ENCODE results near the gene VIT. TPM values are rescaled to one million over a fixed set of nuclear protein-coding genes. Genes with fewer than 3 reads are reported as not detected.

VIT gene
- total RNA-seq, 1 experiment from 2014 or later, result not detected

- POLR2A ChIA-PET (ENCODE audit: unreplicated experiment), result no interaction called here
- CTCF ChIA-PET, result no interaction called here
- TF ChIP-seq, protein P1, sequence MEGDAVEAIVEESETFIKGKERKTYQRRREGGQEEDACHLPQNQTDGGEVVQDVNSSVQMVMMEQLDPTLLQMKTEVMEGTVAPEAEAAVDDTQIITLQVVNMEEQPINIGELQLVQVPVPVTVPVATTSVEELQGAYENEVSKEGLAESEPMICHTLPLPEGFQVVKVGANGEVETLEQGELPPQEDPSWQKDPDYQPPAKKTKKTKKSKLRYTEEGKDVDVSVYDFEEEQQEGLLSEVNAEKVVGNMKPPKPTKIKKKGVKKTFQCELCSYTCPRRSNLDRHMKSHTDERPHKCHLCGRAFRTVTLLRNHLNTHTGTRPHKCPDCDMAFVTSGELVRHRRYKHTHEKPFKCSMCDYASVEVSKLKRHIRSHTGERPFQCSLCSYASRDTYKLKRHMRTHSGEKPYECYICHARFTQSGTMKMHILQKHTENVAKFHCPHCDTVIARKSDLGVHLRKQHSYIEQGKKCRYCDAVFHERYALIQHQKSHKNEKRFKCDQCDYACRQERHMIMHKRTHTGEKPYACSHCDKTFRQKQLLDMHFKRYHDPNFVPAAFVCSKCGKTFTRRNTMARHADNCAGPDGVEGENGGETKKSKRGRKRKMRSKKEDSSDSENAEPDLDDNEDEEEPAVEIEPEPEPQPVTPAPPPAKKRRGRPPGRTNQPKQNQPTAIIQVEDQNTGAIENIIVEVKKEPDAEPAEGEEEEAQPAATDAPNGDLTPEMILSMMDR (conservative IDR thresholded peaks at IDR 0.05), result no peak
- TF ChIP-seq EZH2 (IDR thresholded peaks at IDR 0.05; ENCODE audit: low read depth), result no peak
- H3K4me2 ChIP-seq, result no peak overlapping the region
- no peaks in the 10 kb centered on the region for H4K20me1 ChIP-seq (ENCODE audit: insufficient read depth)
- 0 out of 2 replicates have a peak, but pooled peaks cover 7% of the 10 kb centered on the region for H3K4me1 ChIP-seq (replicated peaks; ENCODE audit: insufficient read depth)
- H2AFZ ChIP-seq, result no peak overlapping the region
- intact Hi-C loops (cut with micrococcal nuclease; ENCODE audit: unreplicated experiment), result no loop called here
- BruUV-seq (replicated peaks), result no TSS peak
- no peaks in the 10 kb centered on the region for H3F3A ChIP-seq (ENCODE audit: insufficient read depth, low read depth)
- H3K9me2 ChIP-seq (ENCODE audit: insufficient read depth), result no peaks in the 10 kb centered on the region
- no peaks in the 10 kb centered on the region for H3K79me2 ChIP-seq (ENCODE audit: low read depth)
- no peaks in the 10 kb centered on the region for H3K36me3 ChIP-seq (ENCODE audit: low read depth)
- no peaks in the 10 kb centered on the region for H3K9me3 ChIP-seq (ENCODE audit: insufficient read depth, low read depth)
- H3K4me3 ChIP-seq, result no peak overlapping the region
- DNase-seq, result no peak
- no peaks in the 10 kb centered on the region for H3K27me3 ChIP-seq (ENCODE audit: insufficient read depth, low read depth)
- H3K27ac ChIP-seq, result no peak overlapping the region
Measured at GRCh38 chr2:36809069-36809445, 112.5 kb downstream of the VIT start.

DNA sequence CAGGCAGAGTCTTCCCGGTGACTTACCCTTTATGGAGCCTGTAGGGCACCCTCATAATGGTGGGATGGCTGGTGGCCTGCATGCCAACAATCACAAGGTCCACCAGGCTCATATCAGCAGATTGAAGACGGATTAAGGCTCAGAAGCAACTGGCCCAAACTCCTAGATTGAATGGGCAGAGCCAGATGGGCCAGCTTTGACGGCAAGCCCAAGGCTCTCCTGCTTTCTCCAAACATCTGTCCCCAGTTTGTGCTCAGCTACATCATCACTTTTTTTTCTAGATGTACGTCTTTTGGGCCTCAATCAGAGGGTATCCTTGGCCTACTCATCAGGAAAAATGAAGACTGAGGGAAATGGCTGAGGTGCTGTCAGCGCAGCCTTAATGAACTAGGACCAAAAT is 114.6 kb downstream of the VIT start:
- Histone ChIP-seq H3K27me3 (ENCODE audit: insufficient read depth, low read depth) (no peaks in the 10 kb centered on the region), H3K27ac (no peak overlapping the region), H3F3A (ENCODE audit: insufficient read depth, low read depth) (no peaks in the 10 kb centered on the region), H3K4me3 (no peak overlapping the region), H3K4me1 (replicated peaks; ENCODE audit: insufficient read depth) (0 out of 2 replicates have a peak, but pooled peaks cover 7% of the 10 kb centered on the region), H3K4me2 (no peak overlapping the region), H4K20me1 (ENCODE audit: insufficient read depth) (no peaks in the 10 kb centered on the region), H3K9me2 (ENCODE audit: insufficient read depth) (no peaks in the 10 kb centered on the region), H2AFZ (0 out of 2 replicates have a peak overlapping the region, but pooled peaks have one; percentile 44), H3K79me2 (ENCODE audit: low read depth) (no peaks in the 10 kb centered on the region), H3K36me3 (ENCODE audit: low read depth) (no peaks in the 10 kb centered on the region), H3K9me3 (ENCODE audit: insufficient read depth, low read depth) (no peaks in the 10 kb centered on the region)
- POLR2A ChIA-PET (ENCODE audit: unreplicated experiment), result no interaction called here
- TF ChIP-seq, protein P1 (conservative IDR thresholded peaks at IDR 0.05), result no peak
- TF ChIP-seq EZH2 (IDR thresholded peaks at IDR 0.05; ENCODE audit: low read depth), result no peak
- intact Hi-C loops (cut with micrococcal nuclease; ENCODE audit: unreplicated experiment), result no loop called here
- BruUV-seq (replicated peaks), result no TSS peak
- DNase-seq, result no peak
- CTCF ChIA-PET, result no interaction called here

DNA sequence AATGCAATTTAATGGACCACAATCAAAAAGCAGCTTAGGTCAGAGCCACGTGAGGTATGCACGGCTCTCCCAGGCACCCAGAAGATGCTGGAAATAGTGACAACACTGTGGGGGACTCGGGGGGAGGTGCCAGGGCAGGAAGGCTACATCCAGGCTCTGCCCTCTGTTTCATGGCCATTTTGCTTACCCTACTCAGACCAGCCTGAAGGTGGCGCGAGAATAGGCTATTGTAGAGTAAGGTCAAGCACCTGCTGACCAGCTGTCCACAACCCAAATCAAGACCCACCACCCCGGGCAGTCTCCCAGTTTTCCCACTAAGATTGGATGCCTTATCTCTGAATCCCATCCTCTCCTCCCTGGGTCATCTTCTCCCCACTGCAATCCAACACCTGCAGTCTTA is 115.7 kb downstream of the VIT start:
- DNase-seq, result peak in 1 of 2 experiments; percentile 4
- no peaks in the 10 kb centered on the region for H3K36me3 ChIP-seq (ENCODE audit: low read depth)
- H3K9me2 ChIP-seq (ENCODE audit: insufficient read depth), result no peaks in the 10 kb centered on the region
- H3K4me1 ChIP-seq (replicated peaks; ENCODE audit: insufficient read depth), result 0 out of 2 replicates have a peak, but pooled peaks cover 7% of the 10 kb centered on the region
- no peaks in the 10 kb centered on the region for H3F3A ChIP-seq (ENCODE audit: insufficient read depth, low read depth)
- H3K79me2 ChIP-seq (ENCODE audit: low read depth), result no peaks in the 10 kb centered on the region
- ChIA-PET CTCF (no interaction called here), POLR2A (ENCODE audit: unreplicated experiment) (no interaction called here)
- H2AFZ ChIP-seq, result no peak overlapping the region
- H3K9me3 ChIP-seq (ENCODE audit: insufficient read depth, low read depth), result no peaks in the 10 kb centered on the region
- H3K27ac ChIP-seq, result no peak overlapping the region
- no peaks in the 10 kb centered on the region for H4K20me1 ChIP-seq (ENCODE audit: insufficient read depth)
- no peaks in the 10 kb centered on the region for H3K27me3 ChIP-seq (ENCODE audit: insufficient read depth, low read depth)
- no peak overlapping the region for H3K4me3 ChIP-seq
- TF ChIP-seq, protein P1 (conservative IDR thresholded peaks at IDR 0.05), result peak; percentile 45; the same call in 1 of the 2 replicates
- no peak for TF ChIP-seq EZH2 (IDR thresholded peaks at IDR 0.05; ENCODE audit: low read depth)
- intact Hi-C loops (cut with micrococcal nuclease; ENCODE audit: unreplicated experiment), result no loop called here
- no TSS peak for BruUV-seq (replicated peaks)
- H3K4me2 ChIP-seq, result no peak overlapping the region
